ENCODE data around the gene TNPO2.

DNA sequence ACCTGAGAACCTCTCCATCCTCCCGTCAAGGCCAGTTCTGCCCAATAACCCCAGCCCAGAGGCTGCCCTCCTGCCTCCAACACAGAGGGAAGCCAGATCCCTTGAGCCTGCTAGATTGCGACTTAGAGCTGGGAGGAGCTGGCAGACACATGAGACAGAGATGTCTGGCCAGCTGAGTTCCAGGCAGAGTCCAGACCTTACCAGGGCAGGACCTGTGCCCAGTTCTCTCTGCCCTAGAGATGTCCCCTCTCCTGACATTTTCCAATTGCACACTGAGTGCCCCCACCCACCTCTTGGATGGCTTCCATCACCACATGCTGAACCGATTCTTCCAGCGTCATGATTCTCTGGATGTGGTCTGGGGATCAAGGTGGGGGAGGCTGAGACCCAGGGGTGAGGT is 48.6 kb upstream of the TNPO2 start:
- TF ChIP-seq, protein P1, sequence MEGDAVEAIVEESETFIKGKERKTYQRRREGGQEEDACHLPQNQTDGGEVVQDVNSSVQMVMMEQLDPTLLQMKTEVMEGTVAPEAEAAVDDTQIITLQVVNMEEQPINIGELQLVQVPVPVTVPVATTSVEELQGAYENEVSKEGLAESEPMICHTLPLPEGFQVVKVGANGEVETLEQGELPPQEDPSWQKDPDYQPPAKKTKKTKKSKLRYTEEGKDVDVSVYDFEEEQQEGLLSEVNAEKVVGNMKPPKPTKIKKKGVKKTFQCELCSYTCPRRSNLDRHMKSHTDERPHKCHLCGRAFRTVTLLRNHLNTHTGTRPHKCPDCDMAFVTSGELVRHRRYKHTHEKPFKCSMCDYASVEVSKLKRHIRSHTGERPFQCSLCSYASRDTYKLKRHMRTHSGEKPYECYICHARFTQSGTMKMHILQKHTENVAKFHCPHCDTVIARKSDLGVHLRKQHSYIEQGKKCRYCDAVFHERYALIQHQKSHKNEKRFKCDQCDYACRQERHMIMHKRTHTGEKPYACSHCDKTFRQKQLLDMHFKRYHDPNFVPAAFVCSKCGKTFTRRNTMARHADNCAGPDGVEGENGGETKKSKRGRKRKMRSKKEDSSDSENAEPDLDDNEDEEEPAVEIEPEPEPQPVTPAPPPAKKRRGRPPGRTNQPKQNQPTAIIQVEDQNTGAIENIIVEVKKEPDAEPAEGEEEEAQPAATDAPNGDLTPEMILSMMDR (IDR thresholded peaks at IDR 0.05), result no peak
- TF ChIP-seq POLR2A (IDR thresholded peaks at IDR 0.05), result no peak
- no peak for TF ChIP-seq POLR2AphosphoS5 (IDR thresholded peaks at IDR 0.05)
